Measurements from ENCODE around the gene C5orf52. TPM values are rescaled to one million over a fixed set of nuclear protein-coding genes. Genes with fewer than 3 reads are reported as not detected.

C5orf52 gene
- total and polyA plus RNA-seq, 4 experiments from 2014 or later: not detected

GRCh38 chr5:157708866-157709265 lies 37.5 kb downstream of the C5orf52 start:
- Mint-ChIP-seq H3K27ac (no peak overlapping the region), H3K4me3 (no peak overlapping the region), H3K4me1 (peaks cover 0 to 2% (median 0%) of the 10 kb centered on the region in 4 donors), H3K36me3 (no peaks in the 10 kb centered on the region), H3K27me3 (peaks cover 0 to 2% of the 10 kb centered on the region in 2 donors), H3K9me3 (no peaks in the 10 kb centered on the region)
- Histone ChIP-seq H3K36me3 (ENCODE audit: insufficient read depth, low read length) (no peaks in the 10 kb centered on the region), H3K27me3 (ENCODE audit: insufficient read depth, low read length) (no peaks in the 10 kb centered on the region), H3K9me3 (ENCODE audit: control insufficient read depth in 1 of 2, low read length in 2 of 2) (no peaks in the 10 kb centered on the region), H3K4me3 (ENCODE audit: low read length in 2 of 2) (no peak overlapping the region), H3K4me1 (ENCODE audit: insufficient read depth, low read length) (no peaks in the 10 kb centered on the region), H3K27ac (ENCODE audit: low read depth, low read length) (no peak overlapping the region)
- DNase-seq: no peak
- intact Hi-C loops (cut with micrococcal nuclease): no loop called here
- POLR2A ChIA-PET (ENCODE audit: partially characterized antibody): no interaction called here
- CTCF ChIA-PET (ENCODE audit: partially characterized antibody): interaction anchor here (0.9 to 1.3 kb wide), 5 partner anchors 9 to 382 kb away, joined by 3 to 5 read pairs (median 4); no protein-coding TSS in a partner anchor

GRCh38 chr5:157709346-157709745 lies 38.0 kb downstream of the C5orf52 start:
- no peaks in the 10 kb centered on the region for H3K36me3 Mint-ChIP-seq
- no peak overlapping the region for H3K4me3 Mint-ChIP-seq
- no peak for DNase-seq
- Histone ChIP-seq H3K4me1 (ENCODE audit: insufficient read depth, low read length) (no peaks in the 10 kb centered on the region), H3K27ac (ENCODE audit: low read depth, low read length) (no peak overlapping the region), H3K27me3 (ENCODE audit: insufficient read depth, low read length) (no peaks in the 10 kb centered on the region), H3K9me3 (ENCODE audit: control insufficient read depth in 1 of 2, low read length in 2 of 2) (no peaks in the 10 kb centered on the region), H3K4me3 (ENCODE audit: low read length in 2 of 2) (no peak overlapping the region), H3K36me3 (ENCODE audit: insufficient read depth, low read length) (no peaks in the 10 kb centered on the region)
- no peak overlapping the region for H3K27ac Mint-ChIP-seq
- H3K27me3 Mint-ChIP-seq: peaks cover 0 to 2% of the 10 kb centered on the region in 2 donors
- H3K9me3 Mint-ChIP-seq: no peaks in the 10 kb centered on the region
- peaks cover 0 to 2% (median 0%) of the 10 kb centered on the region in 4 donors for H3K4me1 Mint-ChIP-seq
- ChIA-PET POLR2A (ENCODE audit: partially characterized antibody) (no interaction called here), CTCF (ENCODE audit: partially characterized antibody) (interaction anchor here (0.9 to 1.3 kb wide), 4 partner anchors 8 to 237 kb away, joined by 4 to 5 read pairs (median 4); no protein-coding TSS in a partner anchor)
- intact Hi-C loops (cut with micrococcal nuclease): no loop called here

- Histone ChIP-seq H3K4me1 (ENCODE audit: insufficient read depth, low read length) (no peaks in the 10 kb centered on the region), H3K27ac (ENCODE audit: low read depth, low read length) (no peak overlapping the region), H3K36me3 (ENCODE audit: insufficient read depth, low read length) (no peaks in the 10 kb centered on the region), H3K9me3 (ENCODE audit: control insufficient read depth in 1 of 2, low read length in 2 of 2) (no peaks in the 10 kb centered on the region), H3K4me3 (ENCODE audit: low read length in 2 of 2) (no peak overlapping the region), H3K27me3 (ENCODE audit: insufficient read depth, low read length) (no peaks in the 10 kb centered on the region)
- Mint-ChIP-seq H3K27ac (no peak overlapping the region), H3K36me3 (no peaks in the 10 kb centered on the region), H3K4me3 (no peak overlapping the region), H3K27me3 (no peaks in the 10 kb centered on the region), H3K4me1 (peaks cover 0 to 2% (median 0%) of the 10 kb centered on the region in 4 donors), H3K9me3 (no peaks in the 10 kb centered on the region)
- CTCF ChIA-PET (ENCODE audit: partially characterized antibody): no interaction called here
- POLR2A ChIA-PET (ENCODE audit: partially characterized antibody): no interaction called here
- DNase-seq: no peak
- intact Hi-C loops (cut with micrococcal nuclease): no loop called here
Observed at GRCh38 chr5:157710431-157710830, 39.1 kb downstream of the C5orf52 start.

GRCh38 chr5:157710882-157711281 lies 39.5 kb downstream of the C5orf52 start:
- DNase-seq: no peak
- intact Hi-C loops (cut with micrococcal nuclease): no loop called here
- CTCF ChIA-PET (ENCODE audit: partially characterized antibody): no interaction called here
- Histone ChIP-seq H3K9me3 (ENCODE audit: control insufficient read depth in 1 of 2, low read length in 2 of 2) (no peaks in the 10 kb centered on the region), H3K27ac (ENCODE audit: low read depth, low read length) (no peak overlapping the region), H3K36me3 (ENCODE audit: insufficient read depth, low read length) (no peaks in the 10 kb centered on the region), H3K4me1 (ENCODE audit: insufficient read depth, low read length) (no peaks in the 10 kb centered on the region), H3K27me3 (ENCODE audit: insufficient read depth, low read length) (no peaks in the 10 kb centered on the region), H3K4me3 (ENCODE audit: low read length in 2 of 2) (no peak overlapping the region)
- H3K4me1 Mint-ChIP-seq: peaks cover 0 to 2% (median 0%) of the 10 kb centered on the region in 4 donors
- H3K27me3 Mint-ChIP-seq: no peaks in the 10 kb centered on the region
- no peak overlapping the region for H3K4me3 Mint-ChIP-seq
- POLR2A ChIA-PET (ENCODE audit: partially characterized antibody): no interaction called here
- H3K36me3 Mint-ChIP-seq: no peaks in the 10 kb centered on the region
- no peak overlapping the region for H3K27ac Mint-ChIP-seq
- H3K9me3 Mint-ChIP-seq: no peaks in the 10 kb centered on the region

GRCh38 chr5:157713830-157714595 lies 42.7 kb downstream of the C5orf52 start:
- intact Hi-C loops (cut with micrococcal nuclease): no loop called here
- H3K4me3 ChIP-seq (ENCODE audit: low read length in 2 of 2): no peak overlapping the region
- ChIA-PET CTCF (ENCODE audit: partially characterized antibody) (no interaction called here), POLR2A (ENCODE audit: partially characterized antibody) (no interaction called here)
- no peaks in the 10 kb centered on the region for H3K27me3 Mint-ChIP-seq
- H3K9me3 ChIP-seq (ENCODE audit: control insufficient read depth in 1 of 2, low read length in 2 of 2): no peaks in the 10 kb centered on the region
- no peaks in the 10 kb centered on the region for H3K9me3 Mint-ChIP-seq
- H3K4me1 Mint-ChIP-seq: peaks cover 14 to 22% (median 18%) of the 10 kb centered on the region in 4 donors
- H3K4me3 Mint-ChIP-seq: no peak overlapping the region
- no peak for DNase-seq
- peak overlapping the region in 1 of 7 donors; percentile 54 for H3K27ac Mint-ChIP-seq
- H3K27me3 ChIP-seq (ENCODE audit: insufficient read depth, low read length): no peaks in the 10 kb centered on the region
- no peaks in the 10 kb centered on the region for H3K36me3 Mint-ChIP-seq
- peaks cover 21% of the 10 kb centered on the region for H3K4me1 ChIP-seq (ENCODE audit: insufficient read depth, low read length)
- no peaks in the 10 kb centered on the region for H3K36me3 ChIP-seq (ENCODE audit: insufficient read depth, low read length)
- H3K27ac ChIP-seq (ENCODE audit: low read depth, low read length): no peak overlapping the region

- no peak overlapping the region for H3K4me3 ChIP-seq (ENCODE audit: low read length in 2 of 2)
- H3K9me3 Mint-ChIP-seq: no peaks in the 10 kb centered on the region
- H3K36me3 Mint-ChIP-seq: no peaks in the 10 kb centered on the region
- no peak for DNase-seq
- H3K4me1 Mint-ChIP-seq: peaks cover 14 to 22% (median 18%) of the 10 kb centered on the region in 4 donors
- intact Hi-C loops (cut with micrococcal nuclease): no loop called here
- CTCF ChIA-PET (ENCODE audit: partially characterized antibody): interaction anchor here (0.9 kb wide), 1 partner anchor 63 kb away, joined by 3 read pairs; no protein-coding TSS in a partner anchor
- no peaks in the 10 kb centered on the region for H3K27me3 ChIP-seq (ENCODE audit: insufficient read depth, low read length)
- no peak overlapping the region for H3K27ac ChIP-seq (ENCODE audit: low read depth, low read length)
- H3K36me3 ChIP-seq (ENCODE audit: insufficient read depth, low read length): no peaks in the 10 kb centered on the region
- H3K4me1 ChIP-seq (ENCODE audit: insufficient read depth, low read length): peaks cover 21% of the 10 kb centered on the region
- no peaks in the 10 kb centered on the region for H3K9me3 ChIP-seq (ENCODE audit: control insufficient read depth in 1 of 2, low read length in 2 of 2)
- H3K27me3 Mint-ChIP-seq: no peaks in the 10 kb centered on the region
- H3K27ac Mint-ChIP-seq: no peak overlapping the region
- H3K4me3 Mint-ChIP-seq: no peak overlapping the region
- POLR2A ChIA-PET (ENCODE audit: partially characterized antibody): no interaction called here
Observed at GRCh38 chr5:157714596-157714864, 43.2 kb downstream of the C5orf52 start.

GRCh38 chr5:157718519-157718918 lies 47.2 kb downstream of the C5orf52 start:
- Mint-ChIP-seq H3K4me3 (peak overlapping the region in 6 of 8 donors; percentile 27 to 78 (median 54)), H3K27me3 (no peaks in the 10 kb centered on the region), H3K27ac (peak overlapping the region in 6 of 7 donors; percentile 23 to 72 (median 42)), H3K4me1 (peaks cover 16 to 26% (median 20%) of the 10 kb centered on the region in 4 donors), H3K9me3 (peaks cover 0 to 4% (median 0%) of the 10 kb centered on the region in 8 donors), H3K36me3 (no peaks in the 10 kb centered on the region)
- CTCF ChIA-PET (ENCODE audit: partially characterized antibody): interaction anchor here (0.6 to 7.8 kb wide), 50 partner anchors 10 to 465 kb away, joined by 3 to 137 read pairs (median 4); partner anchors contain the start of genes ADAM19, C5orf52, LSM11 and SOX30
- no peaks in the 10 kb centered on the region for H3K36me3 ChIP-seq (ENCODE audit: insufficient read depth, low read length)
- DNase-seq: peak; percentile 37 to 61 (median 45)
- no peaks in the 10 kb centered on the region for H3K9me3 ChIP-seq (ENCODE audit: control insufficient read depth in 1 of 2, low read length in 2 of 2)
- H3K27me3 ChIP-seq (ENCODE audit: insufficient read depth, low read length): no peaks in the 10 kb centered on the region
- no peak overlapping the region for H3K27ac ChIP-seq (ENCODE audit: low read depth, low read length)
- peaks cover 21% of the 10 kb centered on the region for H3K4me1 ChIP-seq (ENCODE audit: insufficient read depth, low read length)
- POLR2A ChIA-PET (ENCODE audit: partially characterized antibody): interaction anchor here (0.6 to 2.5 kb wide), 9 partner anchors 13 to 286 kb away, joined by 3 to 11 read pairs (median 4); partner anchors contain the start of genes LSM11 and THG1L
- intact Hi-C loops (cut with micrococcal nuclease): loop anchor here (1.0 to 2.0 kb wide), 7 partner anchors 25 to 390 kb away; partner anchors contain the start of gene LSM11
- H3K4me3 ChIP-seq (ENCODE audit: low read length in 2 of 2): no peak overlapping the region

Measured in CD4-positive, alpha-beta memory T cell (primary cell).